CD1c-positive myeloid dendritic cell (primary cell): ENCODE measurements around the gene CLCN3.
"Not testable (repeated sequence)": the region's sequence is repeated elsewhere in the genome, so short reads cannot be mapped to it uniquely, and the experiment has no call there.

Experiments
- DNase-seq: peaks from one replicate; pipeline ENCODE4 v3.0.0-alpha.2; 2016; ENCODE audit errors: extremely low spot score

Gene CLCN3

DNA sequence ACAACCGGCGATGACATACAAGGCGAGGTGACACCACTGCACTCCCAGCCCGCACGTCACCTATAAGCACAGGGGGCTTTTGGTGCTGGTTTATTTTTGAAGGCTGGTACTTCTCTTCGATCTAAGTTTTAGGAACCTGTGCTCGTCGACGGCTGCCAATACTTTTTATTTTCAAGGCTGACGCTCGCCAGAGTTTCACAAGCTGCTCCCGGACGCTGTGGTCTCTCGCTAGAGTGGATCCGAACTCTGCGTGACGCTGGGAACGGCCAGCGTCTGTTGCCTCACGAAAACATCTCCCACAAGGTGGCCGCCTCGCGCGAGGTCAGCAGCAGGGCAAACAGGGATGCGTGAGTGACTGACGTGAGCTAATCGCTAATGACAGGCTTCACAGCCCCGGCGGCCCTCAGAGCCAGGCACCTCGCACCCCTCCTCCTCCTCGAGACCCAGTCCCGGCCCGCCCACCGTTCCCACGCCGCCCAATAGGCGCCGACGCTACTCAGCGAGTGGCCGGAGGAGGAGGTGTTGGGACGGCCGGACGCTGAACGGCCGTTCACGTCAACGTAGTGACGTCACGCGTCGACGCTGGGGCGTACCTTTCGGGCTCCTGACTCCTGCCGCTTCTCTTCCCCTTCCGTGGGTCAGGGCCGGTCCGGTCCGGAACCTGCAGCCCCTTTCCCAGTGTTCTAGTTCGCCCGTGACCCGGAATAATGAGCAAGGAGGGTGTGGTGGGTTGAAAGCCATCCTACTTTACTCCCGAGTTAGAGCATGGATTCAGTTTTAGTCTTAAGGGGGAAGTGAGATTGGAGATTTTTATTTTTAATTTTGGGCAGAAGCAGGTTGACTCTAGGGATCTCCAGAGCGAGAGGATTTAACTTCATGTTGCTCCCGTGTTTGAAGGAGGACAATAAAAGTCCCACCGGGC is at the start of gene CLCN3:
Gene CLCN3, plus strand, starts transcription at position 621 of the 922 bp plus-strand sequence. CDS start 15,351 bp downstream, outside the sequence.
- peak; percentile 99 for DNase-seq

- DNase-seq: not testable (repeated sequence)
Observed at GRCh38 chr4:169571012-169571411, 49.4 kb upstream of the CLCN3 start.

- DNase-seq: no peak
Observed at GRCh38 chr4:169571435-169571834, 48.9 kb upstream of the CLCN3 start.

DNA sequence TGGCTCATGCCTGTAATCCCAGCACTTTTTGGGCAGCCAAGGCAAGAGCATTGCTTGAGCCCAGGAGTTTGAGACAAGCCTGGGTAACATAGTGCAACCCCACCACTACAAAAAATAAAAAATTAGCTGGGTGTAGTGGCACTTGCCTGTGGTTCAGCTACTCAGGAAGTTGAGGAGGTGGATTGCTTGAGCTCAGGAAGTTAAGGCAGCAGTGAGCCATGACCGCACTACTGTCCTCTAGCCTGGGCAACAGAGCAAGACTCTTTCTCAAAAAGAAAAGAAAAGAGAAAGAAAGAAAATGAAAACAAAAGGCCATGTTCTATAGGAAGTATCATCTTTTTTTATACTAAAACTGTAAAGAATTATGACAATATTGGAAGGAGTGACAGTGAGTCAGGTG is 46.5 kb upstream of the CLCN3 start:
- DNase-seq: no peak

DNA sequence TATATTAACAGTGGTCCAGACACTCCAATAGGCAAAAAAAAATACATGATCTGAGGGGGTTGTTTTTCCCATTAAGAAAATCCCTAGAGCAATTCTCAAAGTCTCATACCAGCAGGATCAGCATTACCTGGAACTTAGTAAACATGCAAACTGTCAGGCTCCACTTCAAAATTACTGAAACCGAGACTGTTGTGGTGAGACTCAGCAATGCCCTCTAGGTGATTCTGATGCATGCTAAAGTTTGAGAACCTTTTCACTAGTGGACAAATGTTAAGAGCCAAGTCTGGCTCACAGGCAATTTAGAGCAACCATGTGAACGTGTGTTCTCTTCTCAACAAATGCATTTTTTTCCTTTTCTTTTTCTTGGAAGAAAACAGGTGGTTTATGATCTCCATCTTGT is 38.2 kb upstream of the CLCN3 start:
- DNase-seq: no peak

DNA sequence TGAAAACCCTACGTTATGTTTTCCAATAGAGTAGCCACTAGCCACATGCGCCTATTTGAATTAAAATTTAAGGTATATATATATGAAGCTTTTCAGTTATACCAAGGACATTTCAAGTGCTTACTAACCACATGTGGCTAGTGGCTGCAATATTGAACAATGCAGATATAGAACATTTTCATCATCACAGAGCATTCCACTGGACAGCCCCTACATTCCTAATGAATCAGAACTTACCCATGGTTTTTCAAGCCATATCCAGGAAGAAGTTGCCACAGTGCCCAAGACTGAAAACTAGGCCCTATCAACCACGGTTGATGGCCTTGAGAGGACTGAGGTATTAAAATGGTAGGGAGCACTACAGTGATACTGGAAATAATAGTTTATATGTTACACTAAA is 37.7 kb upstream of the CLCN3 start:
- DNase-seq: no peak

DNA sequence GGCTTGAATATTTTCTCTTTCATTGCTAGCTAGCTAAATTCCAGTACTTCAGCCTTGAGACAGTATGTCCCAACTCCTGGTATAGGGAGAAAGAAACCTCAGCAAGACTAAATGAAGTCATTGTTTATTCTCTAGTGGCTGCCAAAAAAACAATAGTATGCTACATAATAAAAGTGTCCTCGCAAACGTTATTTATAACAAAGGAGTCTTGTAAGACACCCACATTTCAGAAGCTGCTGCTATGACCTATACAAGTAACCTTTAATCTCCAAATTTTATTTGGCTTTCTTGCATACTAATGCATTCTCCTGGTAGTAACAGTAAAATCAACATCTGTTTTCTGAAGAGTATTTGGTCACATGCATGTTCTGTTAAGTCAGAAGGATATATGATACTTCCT is 36.8 kb upstream of the CLCN3 start:
- no peak for DNase-seq

DNA sequence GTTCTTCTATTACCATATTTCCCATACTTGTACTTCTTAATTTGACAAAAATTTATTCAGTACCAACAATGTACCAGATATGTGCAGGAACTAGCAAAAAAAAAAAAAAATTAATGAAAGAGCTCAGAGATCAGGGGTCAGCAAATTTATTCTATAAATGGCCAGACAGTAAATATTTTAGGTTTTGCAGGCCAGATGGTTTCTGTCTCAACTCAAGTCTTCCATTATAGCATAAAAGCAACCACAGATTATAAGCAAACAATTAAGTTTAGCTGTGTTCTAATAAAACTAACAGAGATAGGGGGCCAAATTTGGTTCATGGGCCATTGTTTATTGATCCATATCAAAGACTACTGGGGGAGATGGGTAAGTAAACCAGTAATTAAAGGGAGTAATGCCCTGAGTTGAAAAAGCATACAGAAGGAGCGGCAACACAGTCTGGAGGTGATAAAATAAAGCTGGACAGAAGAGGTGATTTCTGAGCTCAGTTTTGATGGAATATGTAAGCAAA is 27.3 kb upstream of the CLCN3 start:
- DNase-seq: no peak

- DNase-seq: no peak
Observed at GRCh38 chr4:169594560-169595195, 25.7 kb upstream of the CLCN3 start.

DNA sequence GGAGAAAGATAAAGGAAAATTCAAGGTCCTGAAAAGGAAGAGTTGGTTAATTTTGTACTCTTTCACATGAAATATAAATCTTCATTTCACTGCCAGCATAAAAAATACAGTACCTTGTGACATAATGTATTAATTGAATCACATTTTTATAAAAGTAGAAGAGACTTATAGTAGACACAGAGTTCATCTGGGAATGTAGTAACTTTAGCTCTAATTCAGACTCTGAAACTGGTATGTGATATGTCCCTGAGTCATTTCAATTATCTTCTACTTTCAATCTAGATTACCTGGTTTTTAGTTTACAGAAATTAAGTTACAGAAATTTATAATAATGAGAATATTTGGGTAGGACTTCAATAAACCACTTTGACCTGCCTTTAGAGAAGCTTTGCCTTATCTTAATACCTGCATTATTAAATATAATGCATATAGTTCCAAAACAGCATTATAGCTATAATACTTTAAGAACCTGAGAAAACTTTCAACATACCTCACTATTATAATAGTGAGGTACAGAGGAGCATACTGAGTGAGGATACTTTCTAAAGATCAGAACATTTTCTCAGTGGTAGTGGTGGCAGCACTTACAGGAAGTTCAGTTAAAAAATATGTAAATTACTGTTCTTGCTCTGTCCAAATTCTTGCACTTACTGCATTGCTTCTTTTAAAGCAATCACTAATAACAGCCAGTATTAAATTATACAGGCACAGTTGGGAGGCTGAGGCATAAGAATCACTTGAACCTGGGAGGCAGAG is 19.2 kb upstream of the CLCN3 start:
- no peak for DNase-seq

DNA sequence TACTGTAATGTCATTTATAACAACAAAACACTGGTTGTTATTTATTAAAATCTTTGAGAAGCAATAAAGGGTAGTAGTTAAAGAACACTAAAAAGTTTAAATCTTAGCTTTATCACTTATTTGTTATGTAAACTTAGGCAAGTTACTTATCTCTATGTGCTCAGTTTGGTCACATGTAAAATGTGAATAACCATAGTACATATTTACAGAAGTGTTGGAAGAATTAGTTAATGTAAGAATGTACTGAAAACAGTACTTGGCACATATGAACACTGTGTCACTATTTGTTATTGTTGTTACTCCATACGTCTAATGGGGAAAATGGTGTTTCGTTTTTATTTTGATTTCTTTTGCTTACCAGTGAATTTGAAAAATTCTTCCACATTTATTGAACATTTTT is 17.1 kb upstream of the CLCN3 start:
- DNase-seq: no peak

DNA sequence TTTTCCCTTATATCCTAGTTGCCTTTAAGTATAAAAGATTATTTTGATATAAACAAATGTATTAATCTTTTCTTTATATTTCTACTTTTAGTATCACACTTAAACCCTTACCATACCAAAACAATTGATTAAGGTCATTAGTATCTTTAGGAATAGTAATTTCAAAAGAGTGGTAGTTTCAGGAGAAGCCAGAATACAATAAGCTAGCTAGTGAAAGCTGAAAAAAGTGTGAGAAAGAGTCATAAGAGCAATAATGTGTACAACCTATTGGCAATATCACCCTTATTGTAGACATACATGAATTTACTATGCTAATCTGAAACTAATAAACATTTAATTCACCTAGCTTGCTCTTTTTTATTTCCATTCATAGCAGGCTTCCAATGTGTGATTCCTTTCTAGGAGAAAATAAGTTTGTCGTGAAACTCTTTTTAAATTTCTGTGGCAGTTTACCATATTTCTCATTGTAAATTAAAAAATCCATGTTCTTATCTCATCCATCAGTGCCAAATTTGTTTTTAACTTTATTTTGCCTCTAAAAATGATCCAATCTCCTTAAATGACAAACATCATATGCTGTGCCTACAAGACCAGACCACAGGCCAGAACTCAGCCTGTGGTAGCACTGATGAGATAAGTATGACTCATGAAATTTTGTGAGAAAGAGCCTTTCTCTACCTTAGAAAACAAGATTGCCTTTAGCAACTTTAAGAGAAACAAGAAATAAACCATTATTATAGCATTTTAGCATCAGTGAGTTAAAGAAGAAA is 16.1 kb upstream of the CLCN3 start:
- no peak for DNase-seq

DNA sequence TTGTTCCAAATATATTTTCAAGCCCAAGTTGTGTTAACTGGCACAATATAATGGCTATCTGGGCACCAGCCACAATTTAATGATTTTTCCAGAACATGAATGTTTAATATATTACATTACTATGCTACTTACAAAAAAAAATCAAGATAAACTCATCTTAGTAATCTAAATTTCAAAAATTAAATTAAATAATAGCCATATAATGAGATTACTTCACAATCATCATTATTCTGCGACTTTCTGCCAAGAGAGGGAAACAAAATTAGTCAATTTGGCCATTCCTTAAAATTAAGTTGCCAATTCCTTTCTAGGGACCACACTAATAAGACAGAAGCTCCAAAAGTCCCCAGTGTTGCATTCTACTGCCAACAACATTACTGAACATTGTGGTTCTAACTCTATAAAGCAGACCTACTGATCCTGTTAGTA is 15.5 kb upstream of the CLCN3 start:
- no peak for DNase-seq

DNA sequence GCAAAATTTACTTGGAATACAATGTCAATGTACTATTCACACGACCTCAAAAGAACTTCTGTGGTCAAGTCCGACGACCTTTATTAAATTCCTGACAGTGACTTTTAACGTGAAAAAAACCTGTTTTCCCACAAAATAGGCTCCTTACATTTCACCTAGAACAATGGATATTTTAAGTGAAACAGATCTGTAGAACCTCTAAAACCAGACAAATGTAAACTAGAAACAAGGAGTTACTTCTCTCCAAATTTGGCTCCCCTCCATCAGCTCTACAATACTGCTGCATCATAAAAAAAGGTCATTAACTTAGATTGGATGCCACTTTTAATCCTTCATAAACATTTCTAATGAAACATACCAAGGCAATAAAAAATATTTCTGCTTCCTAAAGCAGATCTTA is 9.2 kb upstream of the CLCN3 start:
- no peak for DNase-seq

- DNase-seq: peak; percentile 94
Observed at GRCh38 chr4:169611991-169612870, 8.1 kb upstream of the CLCN3 start, which contains the start of gene NEK1. Gene NEK1 (minus strand): TSS chr4:169612583. CDS start chr4:169602630, 9,953 bp downstream.

GRCh38 chr4:169612871-169613859 is 7.2 kb upstream of the CLCN3 start:
- peak; percentile 80 for DNase-seq

DNA sequence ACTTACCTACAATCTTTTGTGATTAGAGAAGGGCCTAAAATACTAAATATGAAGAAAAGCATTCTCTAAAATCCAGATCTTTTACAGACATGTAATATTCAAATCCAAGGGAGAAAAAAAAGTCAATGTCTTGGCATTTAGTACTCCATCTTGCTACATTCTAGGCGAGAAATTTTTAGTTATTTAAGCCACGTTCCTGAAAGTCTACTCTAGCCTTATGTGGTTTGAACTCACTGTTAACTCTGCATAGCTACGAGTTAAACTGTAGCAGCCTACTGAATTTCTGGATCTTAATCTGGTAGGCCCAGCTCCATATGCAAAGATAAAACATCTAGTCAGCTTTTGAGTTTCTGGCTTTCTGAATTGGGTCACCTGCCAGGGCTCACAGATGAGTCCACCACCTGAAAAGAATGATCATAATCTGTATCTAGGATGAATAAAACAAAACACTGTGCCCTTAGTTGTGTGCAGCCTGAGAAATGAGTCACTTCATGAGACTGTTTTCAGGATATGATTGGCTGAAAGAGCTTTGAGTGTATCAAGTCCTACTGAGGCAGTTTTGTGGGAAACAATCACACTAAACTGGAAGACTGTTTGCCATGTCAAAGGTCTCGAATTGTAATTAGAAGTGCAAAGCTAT is 4.8 kb upstream of the CLCN3 start:
- no peak for DNase-seq

DNA sequence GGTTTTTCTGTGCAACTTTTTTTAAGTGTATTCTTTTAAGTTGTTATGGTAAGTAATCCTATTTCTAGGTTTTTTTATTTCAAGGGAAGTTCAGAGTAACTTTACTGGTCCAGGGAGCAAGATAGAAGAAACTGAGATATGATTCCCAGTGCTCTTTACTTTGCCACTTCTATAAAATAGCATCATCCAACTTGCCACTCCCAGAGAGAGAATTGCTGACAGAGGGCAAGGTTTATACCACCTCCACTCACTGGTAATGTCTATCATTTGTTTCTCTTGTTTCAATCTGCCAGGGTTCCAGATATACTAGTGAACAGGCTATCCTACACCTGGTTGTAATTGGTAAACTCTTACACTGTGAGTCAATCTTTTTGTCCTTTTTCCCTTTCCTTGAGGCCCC is 3.5 kb upstream of the CLCN3 start:
- no peak for DNase-seq

GRCh38 chr4:169617306-169617705 is 3.1 kb upstream of the CLCN3 start:
- DNase-seq: no peak
